Nephron progenitor cell (in vitro differentiated cells): ENCODE results near the gene FBF1.

Experiments used
- DNase-seq: peaks from one replicate; pipeline ENCODE4 v3.0.0; 2021
- H3K27ac Mint-ChIP-seq: 2 replicates; pipeline ENCODE4 v1.8.0; 2021; ENCODE audit warnings: mild to moderate bottlenecking, moderate library complexity, mixed read lengths
- H3K27me3 Mint-ChIP-seq: 2 replicates; pipeline ENCODE4 v1.8.0; 2021; ENCODE audit warnings: mild to moderate bottlenecking, low read depth, mixed read lengths; ENCODE audit not compliant: poor library complexity
- H3K36me3 Mint-ChIP-seq: 2 replicates; pipeline ENCODE4 v1.8.0; 2021; ENCODE audit warnings: low read depth, mixed read lengths
- H3K4me1 Mint-ChIP-seq: 2 replicates; pipeline ENCODE4 v1.8.0; 2021; ENCODE audit warnings: mixed read lengths
- H3K4me3 Mint-ChIP-seq: 2 replicates; pipeline ENCODE4 v1.8.0; 2021; ENCODE audit warnings: mild to moderate bottlenecking, moderate library complexity, mixed read lengths
- H3K9me3 Mint-ChIP-seq: 2 replicates; pipeline ENCODE4 v1.8.0; 2021; ENCODE audit warnings: mild to moderate bottlenecking, moderate library complexity, mixed read lengths
- CTCF ChIP-seq: fragments of 200-600 bp; sonication (generic); IDR thresholded peaks from 2 replicates; pipeline ENCODE4 v1.5.0; 2021; ENCODE audit warnings: antibody characterized with exemption

FBF1 gene

GRCh38 chr17:75950855-75951554, 10.2 kb upstream of the FBF1 start:
- no peak for DNase-seq
- peaks cover 3% of the 10 kb centered on the region for H3K27me3 Mint-ChIP-seq
- TF ChIP-seq CTCF: no peak
- H3K36me3 Mint-ChIP-seq: peaks cover 55% of the 10 kb centered on the region
- H3K27ac Mint-ChIP-seq: no peak overlapping the region
- no peaks in the 10 kb centered on the region for H3K4me1 Mint-ChIP-seq
- no peaks in the 10 kb centered on the region for H3K9me3 Mint-ChIP-seq
- H3K4me3 Mint-ChIP-seq: no peak overlapping the region

- H3K9me3 Mint-ChIP-seq: no peaks in the 10 kb centered on the region
- TF ChIP-seq CTCF: no peak
- no peaks in the 10 kb centered on the region for H3K4me1 Mint-ChIP-seq
- no peak overlapping the region for H3K4me3 Mint-ChIP-seq
- H3K27ac Mint-ChIP-seq: no peak overlapping the region
- peaks cover 51% of the 10 kb centered on the region for H3K36me3 Mint-ChIP-seq
- DNase-seq: no peak
- H3K27me3 Mint-ChIP-seq: peaks cover 3% of the 10 kb centered on the region
Measured at GRCh38 chr17:75950421-75950820, 9.6 kb upstream of the FBF1 start.

GRCh38 chr17:75945211-75945610, 4.4 kb upstream of the FBF1 start:
- TF ChIP-seq CTCF: no peak
- no peak overlapping the region for H3K4me3 Mint-ChIP-seq
- peaks cover 7% of the 10 kb centered on the region for H3K27me3 Mint-ChIP-seq
- no peak for DNase-seq
- peaks cover 34% of the 10 kb centered on the region for H3K36me3 Mint-ChIP-seq
- H3K4me1 Mint-ChIP-seq: peaks cover 21% of the 10 kb centered on the region
- no peak overlapping the region for H3K27ac Mint-ChIP-seq
- no peaks in the 10 kb centered on the region for H3K9me3 Mint-ChIP-seq

- H3K36me3 Mint-ChIP-seq: peaks cover 24% of the 10 kb centered on the region
- DNase-seq: no peak
Measured at GRCh38 chr17:75943491-75943890, 2.6 kb upstream of the FBF1 start.

GRCh38 chr17:75942473-75942872, 1.6 kb upstream of the FBF1 start:
- no peak for DNase-seq
- no peak for TF ChIP-seq CTCF
- no peak overlapping the region for H3K4me3 Mint-ChIP-seq
- peaks cover 7% of the 10 kb centered on the region for H3K27me3 Mint-ChIP-seq
- H3K9me3 Mint-ChIP-seq: no peaks in the 10 kb centered on the region
- H3K27ac Mint-ChIP-seq: no peak overlapping the region
- H3K4me1 Mint-ChIP-seq: peaks cover 21% of the 10 kb centered on the region
- peaks cover 18% of the 10 kb centered on the region for H3K36me3 Mint-ChIP-seq

More at GRCh38 chr17:75943491-75943890, 2.6 kb upstream of the FBF1 start:
- TF ChIP-seq CTCF: no peak
- Mint-ChIP-seq H3K27me3 (peaks cover 7% of the 10 kb centered on the region), H3K27ac (no peak overlapping the region), H3K4me3 (no peak overlapping the region), H3K4me1 (peaks cover 21% of the 10 kb centered on the region), H3K9me3 (no peaks in the 10 kb centered on the region)

- no peak for DNase-seq
- Mint-ChIP-seq H3K4me3 (peak overlapping the region; percentile 76), H3K9me3 (no peaks in the 10 kb centered on the region), H3K36me3 (peaks cover 12% of the 10 kb centered on the region), H3K27me3 (peaks cover 4% of the 10 kb centered on the region), H3K4me1 (peaks cover 21% of the 10 kb centered on the region), H3K27ac (no peak overlapping the region)
- no peak for TF ChIP-seq CTCF
Measured at GRCh38 chr17:75941442-75941819, 589 bp upstream of the FBF1 start.
